Motor neuron (in vitro differentiated cells): ENCODE measurements around the gene ESR1. TPM values are rescaled to one million over a fixed set of nuclear protein-coding genes. Genes with fewer than 3 reads are reported as not detected.
"Not testable (repeated sequence)": the region's sequence is repeated elsewhere in the genome, so short reads cannot be mapped to it uniquely, and the experiment has no call there.

Experiments used
- ATAC-seq, 8 experiments: fragments of 200-7000 bp; cut with Tn5 transposase; replicated peaks in 6 of 8; 2 replicates each; pipeline ENCODE4 v1.8.0; 2021; ENCODE audit warnings: mild to moderate bottlenecking in 8 of 8, moderate library complexity in 8 of 8
- H3K27ac ChIP-seq, 2 donors: fragments of 250-450 bp; sonication (Bioruptor Pico); 2 replicates each; pipeline ENCODE4 v1.9.0; 2021; ENCODE audit warnings: antibody characterized with exemption in 2 of 2, mild to moderate bottlenecking in 2 of 2, moderate library complexity in 1 of 2
- H3K4me1 ChIP-seq, 2 donors: fragments of 250-450 bp; sonication (Bioruptor Pico); replicated peaks in 1 of 2; 2 replicates each; pipeline ENCODE4 v1.6.1; 2021; ENCODE audit warnings: antibody characterized with exemption in 2 of 2, mild to moderate bottlenecking in 2 of 2, moderate library complexity in 1 of 2
- H3K4me3 ChIP-seq, 5 donors: fragments of 250-450 bp; sonication (Bioruptor Pico); 2 replicates each; pipeline ENCODE4 v1.9.0; 2021; ENCODE audit warnings: antibody characterized with exemption in 5 of 5, mild to moderate bottlenecking in 5 of 5, moderate library complexity in 4 of 5
- WGBS, 10 experiments: fragments of 450-650 bp; shearing (Covaris generic); methylation state at CpG; one replicate each; pipeline ENCODE4 v1.0.0; 2022; 5-methylcytosine and 5-hydroxymethylcytosine counted together
- in situ Hi-C, 9 experiments: fragments of 400-800 bp; cut with MboI; loops; one replicate each; pipeline ENCODE4 v1.15.0; 2021; ENCODE audit warnings: low sequenced_read_pairs in 9 of 9, low pct_unique_long_range_greater_than_20kb in 2 of 9; ENCODE audit not compliant: unreplicated experiment in 9 of 9
- total RNA-seq, 8 experiments: library from RNA; unstranded; fragments of 300-600 nt; gene quantifications; 2 replicates each; pipeline versions ENCODE4 v1.2.3 to v1.2.4, GENCODE V29; 2022

ESR1 gene
- total RNA-seq, 8 experiments from 2014 or later: 0.24 to 1.4 (median 0.77) TPM

DNA sequence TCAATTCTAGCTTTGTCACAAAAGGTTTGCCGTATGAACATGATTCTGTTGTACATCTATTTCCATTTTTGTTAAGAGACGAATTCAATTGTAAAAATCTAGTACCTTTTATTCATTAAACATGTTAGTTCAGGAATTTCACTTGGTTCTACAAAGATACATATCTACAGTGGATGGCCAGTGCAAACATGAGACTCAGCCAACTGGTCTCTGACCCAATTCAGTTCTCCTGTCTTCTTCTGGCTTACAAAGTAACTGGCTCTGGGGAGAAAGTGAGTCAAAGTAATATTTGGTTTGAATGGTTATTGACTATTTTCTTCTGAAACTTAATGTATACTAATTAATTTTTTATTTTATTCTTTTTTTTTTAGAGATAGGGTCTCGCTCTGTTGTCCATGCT, 70.0 kb downstream of the ESR1 start:
- ATAC-seq: no peak
- no peaks in the 10 kb centered on the region for H3K4me1 ChIP-seq
- in situ Hi-C loops: no loop called here
- no peak overlapping the region for H3K27ac ChIP-seq
- 68 to 95% (median 83%) methylated on average over 2 to 3 of the region's 3 CpGs; no CpG with 5 or more reads in 1 of the 10 experiments for WGBS, 10 experiments
- no peak overlapping the region for H3K4me3 ChIP-seq

- ATAC-seq: no peak
- in situ Hi-C loops: no loop called here
- WGBS, 10 experiments: 40 to 80% (median 67%) methylated on average over 1 of the region's 1 CpG; no CpG with 5 or more reads in 5 of the 10 experiments
- no peak overlapping the region for H3K4me3 ChIP-seq
- H3K27ac ChIP-seq: no peak overlapping the region
- H3K4me1 ChIP-seq: no peaks in the 10 kb centered on the region
Observed at GRCh38 chr6:151881231-151881630, 73.7 kb downstream of the ESR1 start.

GRCh38 chr6:151882206-151882605, 74.7 kb downstream of the ESR1 start:
- Histone ChIP-seq H3K4me1 (no peaks in the 10 kb centered on the region), H3K4me3 (no peak overlapping the region), H3K27ac (no peak overlapping the region)
- in situ Hi-C loops: no loop called here
- 56 to 96% (median 86%) methylated on average over 3 to 5 of the region's 5 CpGs; no CpG with 5 or more reads in 1 of the 10 experiments for WGBS, 10 experiments
- no peak for ATAC-seq

DNA sequence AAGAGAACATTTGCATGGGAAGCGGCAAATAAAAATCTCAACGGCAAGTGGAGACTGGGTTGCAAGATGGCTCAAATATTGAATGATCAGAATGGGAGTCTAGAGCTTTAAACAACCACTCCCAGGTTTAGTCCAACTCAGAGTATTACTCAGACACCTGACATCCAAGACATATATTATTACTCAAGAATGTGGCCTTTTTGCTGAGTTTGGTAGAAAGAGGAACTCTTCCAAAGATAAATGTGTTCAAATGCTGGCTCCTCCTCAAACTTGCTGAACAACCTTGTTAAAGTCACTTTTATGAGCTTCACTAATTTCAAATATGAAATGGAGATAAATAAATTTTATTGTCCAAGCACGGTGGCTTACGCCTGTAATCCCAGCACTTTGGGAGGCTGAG, 77.8 kb downstream of the ESR1 start:
- Histone ChIP-seq H3K4me1 (no peaks in the 10 kb centered on the region), H3K4me3 (no peak overlapping the region), H3K27ac (no peak overlapping the region)
- in situ Hi-C loops: no loop called here
- no peak for ATAC-seq
- 66 to 97% (median 91%) methylated on average over 2 to 4 of the region's 4 CpGs for WGBS, 10 experiments

- in situ Hi-C loops: no loop called here
- ATAC-seq: no peak
- H3K27ac ChIP-seq: no peak overlapping the region
- H3K4me1 ChIP-seq: no peaks in the 10 kb centered on the region
- no peak overlapping the region for H3K4me3 ChIP-seq
- WGBS, 10 experiments: 53 to 97% (median 90%) methylated on average over 2 to 3 of the region's 3 CpGs; no CpG with 5 or more reads in 2 of the 10 experiments
Observed at GRCh38 chr6:151891524-151891923, 84.0 kb downstream of the ESR1 start.

DNA sequence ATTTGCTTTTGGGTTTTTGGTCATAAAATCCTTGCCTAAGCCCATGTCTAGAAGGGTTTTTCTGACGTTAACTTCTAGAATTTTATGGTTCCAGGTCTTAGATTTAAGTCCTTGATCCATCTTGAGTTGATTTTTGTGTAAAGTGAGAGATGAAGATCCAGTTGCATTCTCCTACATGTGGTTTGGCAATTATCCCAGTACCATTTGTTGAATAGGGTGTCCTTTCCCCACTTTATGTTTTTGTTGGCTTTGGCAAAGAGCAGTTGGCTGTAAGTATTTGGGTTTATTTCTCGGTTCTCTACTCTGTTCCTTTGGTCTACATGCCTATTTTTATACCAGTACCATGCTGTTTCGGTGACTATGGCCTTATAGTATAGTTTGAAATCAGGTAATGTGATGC, 86.9 kb downstream of the ESR1 start:
- H3K4me3 ChIP-seq, in situ Hi-C loops, ATAC-seq, H3K27ac ChIP-seq, H3K4me1 ChIP-seq: not testable (repeated sequence)
- WGBS, 10 experiments: 0 to 82% (median 41%) methylated on average over 1 to 3 of the region's 3 CpGs

GRCh38 chr6:151899221-151899620, 91.7 kb downstream of the ESR1 start:
- H3K27ac ChIP-seq, in situ Hi-C loops, ATAC-seq, H3K4me3 ChIP-seq, H3K4me1 ChIP-seq: not testable (repeated sequence)
- WGBS, 10 experiments: no CpG with 5 or more reads among the region's 33 CpGs

GRCh38 chr6:151899796-151900195, 92.3 kb downstream of the ESR1 start:
- in situ Hi-C loops, H3K27ac ChIP-seq, H3K4me1 ChIP-seq, H3K4me3 ChIP-seq, ATAC-seq: not testable (repeated sequence)
- WGBS, 10 experiments: 78 to 96% (median 83%) methylated on average over 1 to 6 of the region's 15 CpGs; no CpG with 5 or more reads in 4 of the 10 experiments

GRCh38 chr6:151900256-151900655, 92.8 kb downstream of the ESR1 start:
- no peak for ATAC-seq

DNA sequence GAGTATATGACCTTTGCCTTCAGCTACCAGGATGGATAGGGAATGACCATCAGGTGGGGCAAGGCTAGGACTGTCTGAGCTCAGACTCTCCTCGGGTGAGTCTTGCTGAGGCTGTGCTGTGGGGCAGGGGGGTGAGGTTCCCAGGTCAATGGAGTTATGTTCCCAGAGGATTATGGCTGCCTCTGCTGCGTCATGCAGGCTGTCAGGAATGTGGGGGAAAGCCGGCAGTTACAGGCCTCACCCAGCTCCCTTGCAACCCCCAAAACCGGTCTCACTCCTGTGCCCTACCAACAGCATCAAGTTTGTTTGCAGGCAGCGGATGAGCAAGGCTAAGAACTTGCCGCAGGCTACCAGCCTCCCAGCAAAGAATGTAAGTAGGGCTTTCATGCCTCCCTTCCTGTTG, 93.5 kb downstream of the ESR1 start:
- in situ Hi-C loops: no loop called here

More at GRCh38 chr6:151900256-151900655, 92.8 kb downstream of the ESR1 start:
- in situ Hi-C loops: no loop called here
- H3K4me3 ChIP-seq: no peak overlapping the region
- 25 to 82% (median 58%) methylated on average over 1 to 2 of the region's 2 CpGs; no CpG with 5 or more reads in 1 of the 10 experiments for WGBS, 10 experiments
- H3K4me1 ChIP-seq: no peaks in the 10 kb centered on the region
- H3K27ac ChIP-seq: no peak overlapping the region

GRCh38 chr6:151904631-151905030, 97.1 kb downstream of the ESR1 start:
- no peaks in the 10 kb centered on the region for H3K4me1 ChIP-seq
- in situ Hi-C loops: no loop called here
- WGBS, 10 experiments: 0 to 85% (median 76%) methylated on average over 1 to 4 of the region's 4 CpGs; no CpG with 5 or more reads in 1 of the 10 experiments
- no peak overlapping the region for H3K4me3 ChIP-seq
- no peak overlapping the region for H3K27ac ChIP-seq
- ATAC-seq: no peak

More for the DNA sequence above, 93.5 kb downstream of the ESR1 start:
- Histone ChIP-seq H3K4me3 (no peak overlapping the region), H3K4me1 (no peaks in the 10 kb centered on the region), H3K27ac (no peak overlapping the region)
- ATAC-seq: no peak
- 33 to 93% (median 82%) methylated on average over 2 to 6 of the region's 6 CpGs; no CpG with 5 or more reads in 4 of the 10 experiments for WGBS, 10 experiments

DNA sequence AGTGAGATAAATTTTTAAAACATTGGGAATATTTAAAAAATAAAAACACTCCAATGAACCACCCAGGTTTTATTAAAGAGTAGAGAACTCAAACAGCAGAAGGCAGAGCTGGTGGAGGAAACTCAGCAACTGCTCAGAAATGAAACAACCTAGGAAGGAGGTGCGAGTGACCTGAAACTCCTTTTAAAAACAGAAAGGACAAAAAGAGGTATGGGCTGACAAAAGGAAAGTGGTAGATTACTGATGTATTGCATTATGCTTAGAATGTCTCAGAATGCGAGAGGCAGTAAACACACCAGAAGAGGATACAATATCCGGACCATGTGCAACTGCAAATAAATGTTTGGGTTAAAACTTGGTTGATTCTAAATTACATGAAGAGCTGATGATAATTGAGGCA, 97.6 kb downstream of the ESR1 start:
- no peak overlapping the region for H3K4me3 ChIP-seq
- H3K27ac ChIP-seq: no peak overlapping the region
- in situ Hi-C loops: no loop called here
- ATAC-seq: no peak
- no peaks in the 10 kb centered on the region for H3K4me1 ChIP-seq
- 75 to 96% (median 85%) methylated on average over 2 to 3 of the region's 3 CpGs for WGBS, 10 experiments

- in situ Hi-C loops: no loop called here
- Histone ChIP-seq H3K27ac (no peak overlapping the region), H3K4me3 (no peak overlapping the region), H3K4me1 (no peaks in the 10 kb centered on the region)
- ATAC-seq: no peak
- WGBS, 10 experiments: 58 to 100% (median 94%) methylated on average over 2 to 4 of the region's 4 CpGs
Observed at GRCh38 chr6:151905854-151906253, 98.4 kb downstream of the ESR1 start.

- no peak overlapping the region for H3K4me3 ChIP-seq
- in situ Hi-C loops: no loop called here
- H3K4me1 ChIP-seq: no peaks in the 10 kb centered on the region
- WGBS, 10 experiments: 0 to 83% (median 50%) methylated on average over 1 to 2 of the region's 2 CpGs; no CpG with 5 or more reads in 2 of the 10 experiments
- ATAC-seq: peak in 1 of 8 experiments; percentile 53
- H3K27ac ChIP-seq: no peak overlapping the region
Observed at GRCh38 chr6:151911401-151911800, 103.9 kb downstream of the ESR1 start.
